ENCODE data around the gene GRM2. TPM values are rescaled to one million over a fixed set of nuclear protein-coding genes. Genes with fewer than 3 reads are reported as not detected.

The GRM2 gene
- total and polyA plus RNA-seq, 2 experiments from 2014 or later = 1.1 TPM; not detected in 1

GRCh38 chr3:51673802-51674654 lies 32.8 kb upstream of the GRM2 start:
- Histone ChIP-seq H3K9ac (no peak overlapping the region), H3K27me3 (replicated peaks; ENCODE audit: insufficient read depth) (no peaks in the 10 kb centered on the region), H3F3A (ENCODE audit: insufficient read depth) (peaks cover 33% of the 10 kb centered on the region), H3K36me3 (ENCODE audit: low read depth) (no peaks in the 10 kb centered on the region), H3K4me3 (no peak overlapping the region), H3K4me1 (ENCODE audit: insufficient read depth) (peaks cover 21% of the 10 kb centered on the region), H3K9me2 (ENCODE audit: insufficient read depth) (no peaks in the 10 kb centered on the region), H3K27ac (no peak overlapping the region), H3K79me2 (ENCODE audit: insufficient read depth) (peaks cover 49% of the 10 kb centered on the region), H3K4me2 (ENCODE audit: unreplicated experiment) (no peak overlapping the region), H3K9me3 (ENCODE audit: low read depth) (no peaks in the 10 kb centered on the region), H2AFZ (no peak overlapping the region), H4K20me1 (ENCODE audit: insufficient read depth) (no peaks in the 10 kb centered on the region)
- no peak for TF ChIP-seq EZH2phosphoT487 (IDR thresholded peaks at IDR 0.05; ENCODE audit: insufficient read depth, low read depth)
- no peak for TF ChIP-seq EZH2 (IDR thresholded peaks at IDR 0.05; ENCODE audit: insufficient read depth, poor library complexity, severe bottlenecking)
- WGBS, 2 experiments (ENCODE audit: low coverage in 1 of 2, low lambda C conversion rate in 2 of 2, missing lambda C conversion rate in 2 of 2) = 92 to 95% methylated on average over 13 to 14 of the region's 14 CpGs
- in situ Hi-C loops (cut with MboI) = no loop called here
- DNase-seq = no peak

DNA sequence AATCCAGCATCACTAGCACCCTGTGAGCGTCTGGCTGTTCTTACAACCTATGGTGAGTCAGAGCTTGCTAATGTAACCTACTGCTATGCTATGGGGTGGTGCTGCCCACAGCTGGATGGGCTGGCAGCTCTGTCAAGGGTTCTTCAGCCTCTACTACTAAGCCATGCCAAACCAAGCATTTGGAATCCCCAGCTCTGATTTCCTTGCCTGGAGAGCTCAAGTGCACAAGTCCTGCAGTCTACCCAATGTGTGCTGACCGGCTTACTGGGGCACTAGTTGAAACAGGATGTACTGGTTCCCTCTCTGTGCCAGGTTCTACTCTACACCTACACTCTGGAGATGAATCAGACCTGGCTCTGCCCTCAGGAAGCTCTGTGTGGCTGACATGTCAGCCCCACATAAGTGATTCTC lies 31.7 kb upstream of the GRM2 start:
- Histone ChIP-seq H3K9ac (no peak overlapping the region; the same call in 1 of the 2 replicates), H3F3A (ENCODE audit: insufficient read depth) (peaks cover 30% of the 10 kb centered on the region), H3K9me2 (ENCODE audit: insufficient read depth) (no peaks in the 10 kb centered on the region), H3K4me2 (ENCODE audit: unreplicated experiment) (peak overlapping the region; percentile 55), H3K79me2 (ENCODE audit: insufficient read depth) (peaks cover 61% of the 10 kb centered on the region), H3K4me3 (no peak overlapping the region), H3K9me3 (ENCODE audit: low read depth) (no peaks in the 10 kb centered on the region), H2AFZ (no peak overlapping the region), H3K27me3 (replicated peaks; ENCODE audit: insufficient read depth) (no peaks in the 10 kb centered on the region), H3K27ac (peak overlapping the region; percentile 56), H4K20me1 (ENCODE audit: insufficient read depth) (no peaks in the 10 kb centered on the region), H3K36me3 (ENCODE audit: low read depth) (no peaks in the 10 kb centered on the region), H3K4me1 (ENCODE audit: insufficient read depth) (peaks cover 21% of the 10 kb centered on the region)
- TF ChIP-seq EZH2phosphoT487 (IDR thresholded peaks at IDR 0.05; ENCODE audit: insufficient read depth, low read depth) (no peak), EZH2 (IDR thresholded peaks at IDR 0.05; ENCODE audit: insufficient read depth, poor library complexity, severe bottlenecking) (no peak)
- 44 to 48% methylated on average over 2 of the region's 2 CpGs for WGBS, 2 experiments (ENCODE audit: low coverage in 1 of 2, low lambda C conversion rate in 2 of 2, missing lambda C conversion rate in 2 of 2)
- in situ Hi-C loops (cut with MboI) = no loop called here
- peak; percentile 85 for DNase-seq

- Histone ChIP-seq H3K27me3 (replicated peaks; ENCODE audit: insufficient read depth) (no peaks in the 10 kb centered on the region), H3F3A (ENCODE audit: insufficient read depth) (peaks cover 25% of the 10 kb centered on the region), H3K27ac (no peak overlapping the region), H3K4me1 (ENCODE audit: insufficient read depth) (peaks cover 24% of the 10 kb centered on the region), H3K9me2 (ENCODE audit: insufficient read depth) (no peaks in the 10 kb centered on the region), H2AFZ (no peak overlapping the region), H3K79me2 (ENCODE audit: insufficient read depth) (peaks cover 61% of the 10 kb centered on the region), H4K20me1 (ENCODE audit: insufficient read depth) (no peaks in the 10 kb centered on the region), H3K9ac (no peak overlapping the region), H3K4me2 (ENCODE audit: unreplicated experiment) (no peak overlapping the region), H3K9me3 (ENCODE audit: low read depth) (no peaks in the 10 kb centered on the region), H3K36me3 (ENCODE audit: low read depth) (no peaks in the 10 kb centered on the region), H3K4me3 (no peak overlapping the region)
- DNase-seq = no peak
- in situ Hi-C loops (cut with MboI) = no loop called here
- no peak for TF ChIP-seq EZH2phosphoT487 (IDR thresholded peaks at IDR 0.05; ENCODE audit: insufficient read depth, low read depth)
- no peak for TF ChIP-seq EZH2 (IDR thresholded peaks at IDR 0.05; ENCODE audit: insufficient read depth, poor library complexity, severe bottlenecking)
- 86 to 96% methylated on average over 2 to 3 of the region's 3 CpGs for WGBS, 2 experiments (ENCODE audit: low coverage in 1 of 2, low lambda C conversion rate in 2 of 2, missing lambda C conversion rate in 2 of 2)
Measured at GRCh38 chr3:51676102-51676640, 30.7 kb upstream of the GRM2 start.

- no peaks in the 10 kb centered on the region for H3K9me2 ChIP-seq (ENCODE audit: insufficient read depth)
- H3K4me3 ChIP-seq = no peak overlapping the region
- peaks cover 21% of the 10 kb centered on the region for H3F3A ChIP-seq (ENCODE audit: insufficient read depth)
- WGBS, 2 experiments (ENCODE audit: low coverage in 1 of 2, low lambda C conversion rate in 2 of 2, missing lambda C conversion rate in 2 of 2) = 88 to 96% methylated on average over 3 of the region's 3 CpGs
- DNase-seq = no peak
- H2AFZ ChIP-seq = no peak overlapping the region
- H3K27me3 ChIP-seq (replicated peaks; ENCODE audit: insufficient read depth) = no peaks in the 10 kb centered on the region
- in situ Hi-C loops (cut with MboI) = no loop called here
- H3K9ac ChIP-seq = no peak overlapping the region
- TF ChIP-seq EZH2 (IDR thresholded peaks at IDR 0.05; ENCODE audit: insufficient read depth, poor library complexity, severe bottlenecking) (no peak), EZH2phosphoT487 (IDR thresholded peaks at IDR 0.05; ENCODE audit: insufficient read depth, low read depth) (no peak)
- no peak overlapping the region for H3K27ac ChIP-seq
- H4K20me1 ChIP-seq (ENCODE audit: insufficient read depth) = no peaks in the 10 kb centered on the region
- H3K4me1 ChIP-seq (ENCODE audit: insufficient read depth) = peaks cover 27% of the 10 kb centered on the region
- peaks cover 58% of the 10 kb centered on the region for H3K79me2 ChIP-seq (ENCODE audit: insufficient read depth)
- H3K36me3 ChIP-seq (ENCODE audit: low read depth) = no peaks in the 10 kb centered on the region
- no peaks in the 10 kb centered on the region for H3K9me3 ChIP-seq (ENCODE audit: low read depth)
- H3K4me2 ChIP-seq (ENCODE audit: unreplicated experiment) = no peak overlapping the region
Measured at GRCh38 chr3:51677358-51677757, 29.5 kb upstream of the GRM2 start.

Data from GM23248 (cell line).